HepG2 (cell line): ENCODE results near the gene PARD3. TPM values are rescaled to one million over a fixed set of nuclear protein-coding genes. Genes with fewer than 3 reads are reported as not detected.

Experiments used
- ATAC-seq: fragments of 200-7000 bp; cut with Tn5 transposase; 3 replicates; pipeline ENCODE4 v1.9.1; 2020; ENCODE audit warnings: mild to moderate bottlenecking, moderate library complexity
- BruUV-seq: library from RNA; stranded (reverse); fragments of 400-500 nt; replicated peaks from 2 replicates; lab custom pipeline; 2021; lab: Mats Ljungman, UMichigan
- CTCF ChIA-PET: fragments of 300-600 bp; formaldehyde crosslinking; extraction: SDS; loops from one replicate; lab custom pipeline; 2021; ENCODE audit warnings: low total read pairs, inconsistent platforms, low intra/inter-chr PET ratio; lab: Yijun Ruan, JAX
- POLR2A ChIA-PET: fragments of 350-600 bp; sonication (Branson Sonifier 250); formaldehyde crosslinking; loops from one replicate; lab custom pipeline; 2020; ENCODE audit warnings: antibody characterized with exemption, inconsistent platforms; lab: Yijun Ruan, JAX
- DNase-seq: peaks from one replicate; pipeline ENCODE4 v3.0.0-alpha.2; 2015; ENCODE audit warnings: low spot score
- FAIRE-seq: peaks from 3 replicates; lab custom pipeline; 2011; peaks lifted over from hg19 to GRCh38; lab: Jason Lieb, UNC
- H2AFZ ChIP-seq: one replicate; pipeline ENCODE4 v1.6.1; 2011; ENCODE audit warnings: low read length, inconsistent platforms
- H3K27ac ChIP-seq: fragments of 300-600 bp; 3 replicates; pipeline ENCODE4 v1.8.0; 2011; ENCODE audit warnings: mixed run types, mild to moderate bottlenecking, mixed read lengths, low read length, inconsistent platforms; ENCODE audit not compliant: insufficient read depth; ENCODE audit errors: extremely low read length
- H3K27me3 ChIP-seq, 2 experiments: fragments of 200-600 bp in 1 of 2; 2 replicates in 1 of 2; 3 replicates in 1 of 2; pipeline versions ENCODE4 v1.6.0 to v1.8.0; 2011; ENCODE audit warnings: low read length in 2 of 2, mild to moderate bottlenecking in 2 of 2, moderate library complexity in 2 of 2, inconsistent platforms in 1 of 2; ENCODE audit not compliant: insufficient read depth in 2 of 2, control insufficient read depth in 1 of 2
- H3K36me3 ChIP-seq, 2 experiments: fragments of 200-600 bp in 1 of 2; replicated peaks in 1 of 2; 2 replicates in 1 of 2; 3 replicates in 1 of 2; pipeline versions ENCODE4 v1.5.1 to v1.8.0; 2011; ENCODE audit warnings: low read length in 2 of 2, inconsistent platforms in 1 of 2; ENCODE audit not compliant: insufficient read depth in 2 of 2, control insufficient read depth in 1 of 2
- H3K4me1 ChIP-seq: 2 replicates; pipeline ENCODE4 v1.5.1; 2012; ENCODE audit warnings: low read length, inconsistent platforms; ENCODE audit not compliant: insufficient read depth
- H3K4me2 ChIP-seq: 2 replicates; pipeline ENCODE4 v1.6.0; 2011; ENCODE audit warnings: low read depth, low read length, inconsistent platforms
- H3K4me3 ChIP-seq, 3 experiments: fragments of 200-600 bp in 1 of 3; sonication (generic), shearing (Covaris generic) in 1 of 3; replicated peaks in 1 of 3; 2 replicates each; pipeline ENCODE4 v1.5.1; 2011 to 2016; ENCODE audit warnings: low read length in 3 of 3, inconsistent platforms in 2 of 3, low read depth in 2 of 3, mild to moderate bottlenecking in 2 of 3, control low read depth in 1 of 3, mixed read lengths in 1 of 3; ENCODE audit not compliant: insufficient read depth in 1 of 3
- H3K79me2 ChIP-seq: one replicate; pipeline ENCODE4 v1.6.1; 2011; ENCODE audit warnings: low read length, inconsistent platforms; ENCODE audit not compliant: insufficient read depth
- H3K9ac ChIP-seq: 2 replicates; pipeline ENCODE4 v1.6.0; 2011; ENCODE audit warnings: mild to moderate bottlenecking, low read depth, low read length, inconsistent platforms; ENCODE audit not compliant: insufficient read depth
- H3K9me3 ChIP-seq: 2 replicates; pipeline ENCODE4 v1.5.1; 2012; ENCODE audit warnings: mild to moderate bottlenecking, low read length
- H4K20me1 ChIP-seq: 2 replicates; pipeline ENCODE4 v1.6.0; 2011; ENCODE audit warnings: inconsistent platforms, mild to moderate bottlenecking, low read length, moderate library complexity; ENCODE audit not compliant: insufficient read depth
- HMG20A ChIP-seq: IDR thresholded peaks from 2 replicates; pipeline ENCODE4 v1.6.1; 2016; ENCODE audit warnings: borderline replicate concordance
- NFE2L2 ChIP-seq: fragments of 150-350 bp; IDR thresholded peaks from 2 replicates; pipeline ENCODE4 v1.6.1; 2014; ENCODE audit warnings: low read length
- NFRKB ChIP-seq: fragments of 450-650 bp; IDR thresholded peaks from 2 replicates; pipeline ENCODE4 v1.6.1; 2017
- SNAPC2 ChIP-seq: sonication (generic); formaldehyde crosslinking; IDR thresholded peaks from 2 replicates; pipeline ENCODE4 v1.8.1; 2022; ENCODE audit warnings: mild to moderate bottlenecking, missing genetic modification reagents
- ZNF296 ChIP-seq: sonication (generic); formaldehyde crosslinking; conservative IDR thresholded peaks from 2 replicates; pipeline ENCODE4 v1.5.0; 2020; ENCODE audit warnings: mild to moderate bottlenecking, missing genetic modification reagents
- ZNF564 ChIP-seq: sonication (generic); formaldehyde crosslinking; IDR thresholded peaks from 2 replicates; pipeline ENCODE4 v1.8.1; 2023; ENCODE audit warnings: mild to moderate bottlenecking, missing genetic modification reagents
- ZNF598 ChIP-seq: sonication (generic); formaldehyde crosslinking; IDR thresholded peaks from 2 replicates; pipeline ENCODE4 v1.5.1; 2020; ENCODE audit warnings: mild to moderate bottlenecking, missing genetic modification reagents, borderline replicate concordance
- WGBS: methylation state at CpG from one replicate; pipeline ENCODE4 v1.1.6; 2017; ENCODE audit warnings: low lambda C conversion rate; 5-methylcytosine and 5-hydroxymethylcytosine counted together
- in situ Hi-C: cut with HindIII; loops from 2 replicates; pipeline ENCODE4 v1.10.0; 2017; ENCODE audit warnings: low pct_unique_long_range_greater_than_20kb; ENCODE audit not compliant: extremely low pct_ligation_motif_present
- intact Hi-C: fragments of 100-400 bp; cut with micrococcal nuclease; formaldehyde crosslinking; loops from one replicate; pipeline ENCODE4 v1.10.0; 2022; ENCODE audit not compliant: unreplicated experiment
- polyA plus RNA-seq, 8 experiments: library from polyadenylated mRNA; depleted of rRNA in 3 of 8; stranded (reverse) in 7 of 8; unstranded in 1 of 8; fragments of >200 nt; fragmentation: Illumina TruSeq in 4 of 8; extraction: Trizol in 4 of 8; gene quantifications; 2 replicates each; pipeline versions ENCODE4 v1.2.1 to v1.2.3, GENCODE V29; 2011 to 2016; ENCODE audit warnings: low read depth in 4 of 8, missing spikeins in 1 of 8, mixed read lengths in 1 of 8; ENCODE audit not compliant: insufficient read depth in 1 of 8
- total RNA-seq, 5 experiments: library from RNA; depleted of rRNA; stranded (reverse); fragments of >200 nt; fragmentation: Illumina TruSeq; extraction: Trizol; gene quantifications; 2 replicates each; pipeline ENCODE4 v1.2.3, GENCODE V29; 2016; ENCODE audit warnings: low read depth in 1 of 5
- TF ChIP-seq, protein P1 (sequence below): sonication (generic); formaldehyde crosslinking; IDR thresholded peaks from 2 replicates; pipeline ENCODE4 v1.4.0; 2020; ENCODE audit warnings: missing genetic modification reagents

The PARD3 gene
- total and polyA plus RNA-seq, 2 of the 13 experiments (the other 11 are each of a cell fraction or from before 2014, with no cell fraction given): 40.9 to 60.0 TPM

- POLR2A ChIA-PET: no interaction called here
- no peaks in the 10 kb centered on the region for H3K36me3 ChIP-seq
- no peak overlapping the region for H3K9ac ChIP-seq
- TF ChIP-seq ZNF598 (CRISPR knock-in tag) (no peak), NFE2L2 (peak; percentile 40; the same call in 1 of the 2 replicates)
- TF ChIP-seq, all 625 proteins: peak for 1
- no peak overlapping the region for H3K4me3 ChIP-seq
- CTCF ChIA-PET: no interaction called here
- H3K9me3 ChIP-seq: no peaks in the 10 kb centered on the region
- no peaks in the 10 kb centered on the region for H4K20me1 ChIP-seq
- no peak overlapping the region for H2AFZ ChIP-seq
- no peak overlapping the region for H3K4me2 ChIP-seq
- intact Hi-C loops: no loop called here
- no peak overlapping the region for H3K27ac ChIP-seq
- peaks cover 18% of the 10 kb centered on the region for H3K4me1 ChIP-seq
- in situ Hi-C loops: no loop called here
- no TSS peak for BruUV-seq
- DNase-seq (no peak), FAIRE-seq (no peak), ATAC-seq (no peak)
- H3K27me3 ChIP-seq: no peaks in the 10 kb centered on the region
- no peaks in the 10 kb centered on the region for H3K79me2 ChIP-seq
- whole genome bisulfite sequencing: 63% methylated on average over 16 of the region's 16 CpGs
Observed at GRCh38 chr10:34104829-34105572, 710.1 kb downstream of the PARD3 start.

DNA sequence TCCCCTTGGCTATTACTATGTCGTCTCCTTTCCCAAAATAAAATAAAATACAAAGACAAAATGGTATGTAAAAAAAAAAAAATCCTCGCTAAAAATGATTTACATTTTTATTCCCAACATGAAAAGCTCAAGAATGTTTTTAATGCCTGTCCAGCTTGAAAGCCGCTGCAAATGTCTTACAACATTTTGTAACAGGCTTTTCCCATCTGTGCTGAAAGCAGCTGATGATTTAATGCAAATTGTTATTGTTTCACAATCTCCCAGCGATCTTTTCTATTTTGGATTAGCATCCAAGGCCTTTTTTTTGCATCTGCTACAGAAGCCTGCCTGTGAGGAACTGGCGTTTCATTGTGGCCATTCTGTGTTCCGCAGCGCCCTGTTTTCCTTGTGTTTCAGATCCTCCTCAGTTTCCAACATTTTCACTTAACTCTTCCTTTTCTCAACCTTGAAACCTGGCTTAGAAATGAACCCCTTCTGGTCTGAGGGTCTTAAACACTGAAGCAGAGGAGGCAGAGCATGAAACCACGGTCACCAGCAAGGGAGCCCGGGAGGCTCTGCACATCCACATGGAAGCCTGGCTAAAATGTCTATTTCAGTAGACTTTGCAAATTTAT, 712.1 kb downstream of the PARD3 start:
- H3K4me1 ChIP-seq: peaks cover 10% of the 10 kb centered on the region
- POLR2A ChIA-PET: no interaction called here
- no peak overlapping the region for H3K4me3 ChIP-seq
- H3K27me3 ChIP-seq: no peaks in the 10 kb centered on the region
- in situ Hi-C loops: no loop called here
- H3K4me2 ChIP-seq: no peak overlapping the region
- peaks cover 6% of the 10 kb centered on the region for H3K9me3 ChIP-seq
- WGBS: 72% methylated on average over 9 of the region's 9 CpGs
- FAIRE-seq: no peak
- H4K20me1 ChIP-seq: no peaks in the 10 kb centered on the region
- no peak for TF ChIP-seq NFRKB
- no peak for TF ChIP-seq SNAPC2 (CRISPR knock-in tag)
- TF ChIP-seq HMG20A (CRISPR knock-in tag): no peak
- no peak for TF ChIP-seq ZNF564 (CRISPR knock-in tag)
- TF ChIP-seq ZNF296 (CRISPR knock-in tag): no peak
- TF ChIP-seq, protein P1, sequence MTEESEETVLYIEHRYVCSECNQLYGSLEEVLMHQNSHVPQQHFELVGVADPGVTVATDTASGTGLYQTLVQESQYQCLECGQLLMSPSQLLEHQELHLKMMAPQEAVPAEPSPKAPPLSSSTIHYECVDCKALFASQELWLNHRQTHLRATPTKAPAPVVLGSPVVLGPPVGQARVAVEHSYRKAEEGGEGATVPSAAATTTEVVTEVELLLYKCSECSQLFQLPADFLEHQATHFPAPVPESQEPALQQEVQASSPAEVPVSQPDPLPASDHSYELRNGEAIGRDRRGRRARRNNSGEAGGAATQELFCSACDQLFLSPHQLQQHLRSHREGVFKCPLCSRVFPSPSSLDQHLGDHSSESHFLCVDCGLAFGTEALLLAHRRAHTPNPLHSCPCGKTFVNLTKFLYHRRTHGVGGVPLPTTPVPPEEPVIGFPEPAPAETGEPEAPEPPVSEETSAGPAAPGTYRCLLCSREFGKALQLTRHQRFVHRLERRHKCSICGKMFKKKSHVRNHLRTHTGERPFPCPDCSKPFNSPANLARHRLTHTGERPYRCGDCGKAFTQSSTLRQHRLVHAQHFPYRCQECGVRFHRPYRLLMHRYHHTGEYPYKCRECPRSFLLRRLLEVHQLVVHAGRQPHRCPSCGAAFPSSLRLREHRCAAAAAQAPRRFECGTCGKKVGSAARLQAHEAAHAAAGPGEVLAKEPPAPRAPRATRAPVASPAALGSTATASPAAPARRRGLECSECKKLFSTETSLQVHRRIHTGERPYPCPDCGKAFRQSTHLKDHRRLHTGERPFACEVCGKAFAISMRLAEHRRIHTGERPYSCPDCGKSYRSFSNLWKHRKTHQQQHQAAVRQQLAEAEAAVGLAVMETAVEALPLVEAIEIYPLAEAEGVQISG (CRISPR knock-in tag): no peak
- TF ChIP-seq, all 625 proteins: peak for 0
- CTCF ChIA-PET: no interaction called here
- Histone ChIP-seq H3K36me3 (no peaks in the 10 kb centered on the region), H3K79me2 (no peaks in the 10 kb centered on the region), H3K9ac (no peak overlapping the region), H2AFZ (no peak overlapping the region), H3K27ac (no peak overlapping the region)
- ATAC-seq (no peak), DNase-seq (no peak)
- BruUV-seq: no TSS peak
- intact Hi-C loops: no loop called here
